Posterior cingulate gyrus (tissue), 11 donors: Measurements from ENCODE around the gene EPHB2.

ENCODE experiments used
- DNase-seq, 10 donors: peaks; one replicate each; pipeline versions ENCODE4 v3.0.0 to v3.0.0-alpha.2; 2020 to 2021; ENCODE audit warnings: mixed read lengths in 3 of 10
- intact Hi-C: fragments of 100-400 bp; cut with DNase I; formaldehyde crosslinking; loops from one replicate; pipeline ENCODE4 v1.15.1; 2023

EPHB2 gene

GRCh38 chr1:22951796-22952195, 241.2 kb downstream of the EPHB2 start:
- intact Hi-C loops, result no loop called here
- no peak for DNase-seq

- intact Hi-C loops, result no loop called here
- DNase-seq, result no peak
These were observed 242.0 kb downstream of the EPHB2 start for GRCh38 chr1:22952694-22953056.

- DNase-seq, result peak in 1 of 10 donors; percentile 72
- intact Hi-C loops, result no loop called here
These were observed 242.6 kb downstream of the EPHB2 start for GRCh38 chr1:22953057-22953739.

- intact Hi-C loops, result no loop called here
- DNase-seq, result peak in 1 of 10 donors; percentile 41
These were observed 243.1 kb downstream of the EPHB2 start for GRCh38 chr1:22953740-22954141.

DNA sequence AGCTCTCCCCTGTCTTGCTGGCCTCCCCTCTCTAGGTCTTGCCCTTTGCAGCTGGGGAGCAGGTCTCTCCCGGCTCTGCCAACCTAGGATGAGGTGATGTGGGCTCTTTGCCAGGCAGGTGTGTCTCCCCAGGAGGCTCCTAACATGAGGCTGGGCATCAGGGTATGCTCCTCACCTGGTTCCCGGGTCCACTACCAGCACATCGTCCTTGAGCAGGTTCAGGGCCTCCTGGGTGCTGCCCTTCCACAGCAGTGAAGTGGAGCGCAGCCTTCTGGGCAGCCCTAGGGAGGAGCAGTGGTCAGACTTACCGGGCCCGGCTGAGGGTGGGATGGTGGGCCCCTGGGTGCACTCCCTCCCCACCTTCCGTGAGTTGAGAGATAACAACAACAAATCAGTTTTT, 244.5 kb downstream of the EPHB2 start:
- intact Hi-C loops, result no loop called here

DNA sequence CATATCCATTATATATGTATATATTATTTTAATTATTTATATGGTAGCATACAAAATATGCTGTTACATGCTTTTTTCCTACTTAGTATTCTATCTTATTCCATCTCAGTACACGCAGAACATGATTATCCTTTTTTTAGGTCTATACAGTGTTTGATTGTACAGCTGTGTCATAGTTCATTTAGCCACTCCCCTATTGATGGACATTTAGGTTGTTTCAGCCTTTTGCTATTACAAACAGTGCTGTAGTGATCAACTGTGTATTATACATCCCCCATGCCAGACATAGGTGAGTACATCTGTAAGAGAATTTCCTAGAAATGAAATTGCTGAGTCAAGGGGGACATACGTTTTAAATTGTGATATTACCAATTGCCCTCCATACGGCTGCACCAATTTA, 246.4 kb downstream of the EPHB2 start:
- DNase-seq, result no peak
- intact Hi-C loops, result no loop called here

More for the DNA sequence above, 244.5 kb downstream of the EPHB2 start:
- peak in 1 of 10 donors; percentile 26 for DNase-seq

DNA sequence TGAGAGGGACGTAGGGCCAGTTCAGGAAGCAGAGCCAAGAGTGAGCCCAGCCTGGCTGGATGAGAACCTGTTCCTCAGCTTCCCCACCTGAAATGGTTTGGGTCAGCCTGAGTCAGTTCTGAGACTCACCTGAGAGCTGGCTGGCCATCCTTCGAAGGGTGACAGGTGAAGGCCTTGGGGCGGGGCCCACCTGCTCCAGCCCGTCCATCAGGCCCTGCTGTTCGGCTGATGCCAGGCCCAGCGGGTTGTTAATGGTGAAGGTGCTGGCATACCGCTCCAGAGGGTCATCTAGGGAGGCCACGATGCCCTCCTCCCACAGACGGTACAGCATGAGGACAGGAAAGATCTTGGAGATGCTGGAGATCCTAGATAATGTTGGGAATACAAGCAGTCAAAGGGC, 247.9 kb downstream of the EPHB2 start:
- intact Hi-C loops, result no loop called here
- peak in 1 of 10 donors; percentile 76 for DNase-seq

- intact Hi-C loops, result no loop called here
- peak in 1 of 10 donors; percentile 74 for DNase-seq
These were observed 249.1 kb downstream of the EPHB2 start for GRCh38 chr1:22959545-22960360.

- no peak for DNase-seq
- intact Hi-C loops, result no loop called here
These were observed 251.9 kb downstream of the EPHB2 start for GRCh38 chr1:22962558-22962957.

DNA sequence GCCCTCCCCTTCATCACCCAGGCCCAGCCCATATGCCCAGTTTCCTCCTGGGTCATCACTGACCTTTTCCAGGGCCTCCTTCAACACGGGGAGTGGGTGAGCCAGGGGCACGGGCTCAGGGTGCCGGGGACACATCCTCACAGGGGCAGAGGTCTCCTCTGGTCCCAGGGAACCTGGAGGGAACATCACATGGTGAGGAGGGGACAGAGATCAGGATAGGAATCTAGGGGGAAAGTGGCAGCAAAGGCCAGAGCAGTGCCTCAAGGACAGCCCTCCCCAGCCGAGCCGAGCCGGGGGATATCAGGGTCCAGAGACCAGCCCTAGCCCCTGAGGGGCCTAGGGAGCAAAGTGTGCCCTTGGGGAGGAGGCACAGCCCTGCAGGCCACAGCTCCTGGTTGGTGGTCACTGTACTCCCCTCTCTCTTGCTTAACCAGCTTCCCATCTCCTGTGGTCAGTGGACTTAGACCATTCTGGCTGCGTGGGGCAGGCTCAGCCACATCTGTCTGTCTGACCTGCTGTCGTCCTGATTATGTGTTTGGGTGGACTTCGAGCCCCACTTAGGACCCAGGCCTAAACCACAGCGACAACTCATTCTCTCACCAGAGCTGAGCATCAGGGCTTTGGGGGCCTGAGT, 252.5 kb downstream of the EPHB2 start:
- DNase-seq, result peak in 1 of 10 donors; percentile 35
- intact Hi-C loops, result no loop called here

DNA sequence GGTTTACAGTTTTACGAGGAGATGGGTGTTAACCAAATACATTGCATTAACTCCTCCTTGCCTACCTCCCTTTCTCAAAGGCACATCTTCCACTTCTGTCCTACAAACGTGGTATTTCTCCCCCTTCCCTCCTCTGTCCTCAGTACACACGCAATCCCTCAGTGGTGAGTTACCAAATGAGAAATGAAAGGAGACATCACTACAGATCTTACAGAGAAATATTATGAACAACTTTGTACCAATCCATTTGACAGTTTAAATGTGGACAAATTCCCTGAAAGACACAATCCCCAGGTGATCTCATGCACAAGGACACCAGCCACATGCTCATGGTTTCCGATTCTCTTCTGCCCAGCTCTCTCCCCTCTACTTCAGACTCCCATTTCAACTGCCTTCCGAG, 255.7 kb downstream of the EPHB2 start:
- DNase-seq, result no peak
- intact Hi-C loops, result no loop called here

- intact Hi-C loops, result no loop called here
- DNase-seq, result no peak
These were observed 257.2 kb downstream of the EPHB2 start for GRCh38 chr1:22967833-22968232.

- intact Hi-C loops, result no loop called here
These were observed 258.7 kb downstream of the EPHB2 start for GRCh38 chr1:22969304-22969709.

DNA sequence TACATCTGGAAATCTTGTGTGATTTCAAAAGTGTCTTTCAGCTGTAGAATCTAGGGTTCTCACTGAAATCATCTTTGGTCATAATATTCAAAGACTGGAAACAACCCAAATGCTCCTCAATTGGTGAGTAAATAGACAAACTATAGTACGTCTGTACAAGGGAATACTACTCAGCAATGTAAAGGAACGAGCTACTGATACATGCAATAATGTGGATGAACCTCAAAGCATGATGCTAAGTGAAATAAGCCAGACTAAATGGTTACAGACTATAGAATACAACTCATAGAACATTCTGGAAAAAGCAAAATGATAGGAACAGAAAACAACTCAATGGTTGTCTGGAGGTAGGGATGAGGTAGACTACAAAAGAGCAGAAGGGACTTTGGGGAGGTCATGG, 259.5 kb downstream of the EPHB2 start:
- intact Hi-C loops, result loop anchor here (10.0 kb wide), 2 partner anchors 125 to 305 kb away; no protein-coding TSS in a partner anchor
- DNase-seq, result no peak

More at GRCh38 chr1:22969304-22969709, 258.7 kb downstream of the EPHB2 start:
- DNase-seq, result peak in 1 of 10 donors; percentile 2
